SW 1271 (cell line): ENCODE measurements around the gene ZNF335.
A peak's percentile ranks its signal among the peaks of the same experiment; 100 is the strongest.

Experiments used
- DNase-seq, 2 experiments: peaks; one replicate each; lab custom pipeline; 2025; lab: John Stamatoyannopoulos, UW

The ZNF335 gene

DNA sequence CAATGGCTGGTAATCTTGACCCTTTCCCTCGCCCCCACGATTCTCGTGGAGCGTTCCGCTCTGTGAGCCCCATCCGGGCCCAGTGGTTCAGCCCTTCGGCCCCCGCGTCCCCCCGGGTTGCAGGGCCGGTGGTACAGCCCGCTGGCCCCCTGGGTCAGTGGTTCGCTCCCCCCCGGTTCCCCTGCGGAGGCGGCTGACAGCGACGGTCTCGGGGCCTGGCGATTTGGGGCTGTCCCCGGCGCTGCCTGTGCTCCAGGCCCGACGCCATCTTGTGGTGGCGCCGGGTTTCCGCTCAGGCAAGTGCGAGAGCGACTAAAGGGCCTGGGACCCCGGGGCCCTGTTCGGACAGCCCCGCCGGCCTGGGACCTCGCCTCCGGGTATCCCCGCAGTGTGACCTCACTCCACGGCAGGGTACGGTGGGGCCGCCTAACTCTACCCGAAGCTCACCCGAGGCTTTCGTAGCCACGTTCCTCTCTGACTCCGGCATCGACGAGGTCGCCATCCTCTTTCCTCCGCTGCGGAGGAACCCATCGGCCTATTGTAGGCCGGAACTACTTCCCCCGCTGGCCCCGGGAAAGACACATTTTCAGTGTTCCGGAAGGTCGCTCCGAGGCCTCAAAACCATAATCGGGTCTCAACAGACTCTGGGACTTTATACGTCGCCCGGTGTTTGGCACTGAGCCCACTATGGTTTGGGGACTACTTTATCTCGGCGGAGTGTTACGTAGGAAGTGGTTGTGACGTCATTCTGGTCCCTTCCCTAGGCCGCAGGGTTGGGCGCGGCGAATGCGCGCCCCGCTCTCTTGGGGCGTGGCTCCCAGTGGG is at the start of gene ZNF335:
TSS of gene ZNF335 (minus strand) at position 529 of the 825 bp plus-strand sequence. CDS start 793 bp downstream, outside the sequence.
- DNase-seq: peak; percentile 87 to 89

DNA sequence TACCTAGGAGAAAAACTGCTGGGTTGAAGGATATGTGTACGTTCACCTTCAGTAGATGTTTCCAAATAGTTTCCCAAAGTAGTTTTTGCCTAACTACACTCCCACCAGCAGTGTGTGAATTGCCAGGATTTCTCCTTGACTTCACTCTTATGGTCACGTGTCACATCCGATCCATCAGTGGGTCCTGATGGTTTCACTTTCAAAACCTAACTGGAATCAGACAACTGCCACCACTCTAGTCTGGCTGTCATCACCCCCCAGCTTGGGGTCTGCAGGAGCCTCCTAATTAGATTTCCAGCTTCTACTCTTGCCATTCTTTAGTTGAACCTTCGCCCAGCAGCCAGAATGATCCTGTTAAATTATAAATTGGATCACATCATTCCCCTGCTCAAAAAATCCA is 48.6 kb upstream of the ZNF335 start:
- DNase-seq: no peak

- no peak for DNase-seq
Measured at GRCh38 chr20:46018611-46019010, 46.6 kb upstream of the ZNF335 start.

DNA sequence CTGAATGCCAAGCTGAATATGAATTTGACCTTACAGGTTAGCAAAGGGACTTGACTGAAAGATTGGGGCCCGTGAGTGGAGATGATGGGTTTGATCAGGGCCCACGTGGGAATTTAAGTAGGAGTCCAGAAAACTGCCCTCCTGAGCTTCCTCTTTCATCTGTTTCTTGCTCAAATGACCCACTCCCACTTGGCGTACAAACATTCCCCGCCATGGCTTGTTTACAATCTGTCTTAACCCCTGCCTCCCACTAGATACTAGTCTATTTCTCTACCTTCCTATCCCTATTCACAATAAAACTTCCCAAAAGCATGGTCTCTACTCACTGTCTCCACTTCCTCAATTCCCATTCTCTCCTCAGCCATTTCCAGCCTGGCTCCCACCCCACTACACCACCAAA is 46.1 kb upstream of the ZNF335 start:
- DNase-seq: no peak

DNA sequence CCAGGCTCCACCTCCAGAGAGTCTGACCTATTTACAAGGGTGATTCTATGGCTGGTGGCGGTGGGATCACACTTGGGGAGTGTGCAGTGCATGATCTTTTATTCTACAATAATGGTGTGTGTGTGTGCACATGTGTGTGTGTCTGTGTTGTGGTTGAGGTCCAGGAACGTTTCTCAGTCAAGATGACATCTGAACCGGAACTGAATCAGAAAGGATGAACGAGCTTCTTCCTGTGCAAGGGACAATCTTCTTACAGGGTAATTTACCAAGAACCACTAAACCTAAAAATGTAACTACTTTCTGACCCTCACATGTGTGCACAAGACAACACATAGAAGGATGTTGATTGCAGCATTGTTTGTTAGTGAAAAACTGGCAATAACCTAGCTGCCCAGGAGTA is 45.3 kb upstream of the ZNF335 start:
- no peak for DNase-seq

- DNase-seq: no peak
Measured at GRCh38 chr20:46014517-46015396, 42.8 kb upstream of the ZNF335 start.

DNA sequence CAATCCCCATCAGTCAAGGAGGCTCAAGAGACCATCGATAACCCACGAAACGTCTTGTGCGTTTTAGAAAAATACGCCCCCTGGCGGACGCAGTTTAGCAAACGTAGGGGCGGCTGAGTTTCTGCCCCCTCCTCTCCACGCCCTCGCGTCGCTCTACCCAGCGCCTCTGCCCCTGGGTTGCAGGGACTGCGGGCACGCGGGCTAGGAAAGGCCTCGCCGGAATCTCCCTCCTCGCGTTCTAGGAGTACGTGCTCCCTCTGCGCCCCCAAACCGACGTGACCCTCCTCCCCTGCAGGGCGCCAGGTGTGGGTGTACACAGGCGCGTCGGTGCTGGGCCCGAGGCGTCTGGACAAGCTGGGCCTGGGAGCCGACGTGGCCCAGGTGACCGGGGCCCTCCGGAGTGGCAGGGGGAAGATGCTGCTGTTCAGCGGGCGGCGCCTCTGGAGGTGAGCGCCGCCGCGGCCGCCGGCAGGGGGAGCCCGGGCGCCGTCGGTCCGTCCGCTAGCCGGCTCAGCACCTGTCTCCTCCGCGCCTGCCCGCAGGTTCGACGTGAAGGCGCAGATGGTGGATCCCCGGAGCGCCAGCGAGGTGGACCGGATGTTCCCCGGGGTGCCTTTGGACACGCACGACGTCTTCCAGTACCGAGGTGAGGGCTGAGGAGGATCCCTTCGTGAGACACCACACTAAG is 42.0 kb upstream of the ZNF335 start:
- peak in 1 of 2 experiments; percentile 60 for DNase-seq

DNA sequence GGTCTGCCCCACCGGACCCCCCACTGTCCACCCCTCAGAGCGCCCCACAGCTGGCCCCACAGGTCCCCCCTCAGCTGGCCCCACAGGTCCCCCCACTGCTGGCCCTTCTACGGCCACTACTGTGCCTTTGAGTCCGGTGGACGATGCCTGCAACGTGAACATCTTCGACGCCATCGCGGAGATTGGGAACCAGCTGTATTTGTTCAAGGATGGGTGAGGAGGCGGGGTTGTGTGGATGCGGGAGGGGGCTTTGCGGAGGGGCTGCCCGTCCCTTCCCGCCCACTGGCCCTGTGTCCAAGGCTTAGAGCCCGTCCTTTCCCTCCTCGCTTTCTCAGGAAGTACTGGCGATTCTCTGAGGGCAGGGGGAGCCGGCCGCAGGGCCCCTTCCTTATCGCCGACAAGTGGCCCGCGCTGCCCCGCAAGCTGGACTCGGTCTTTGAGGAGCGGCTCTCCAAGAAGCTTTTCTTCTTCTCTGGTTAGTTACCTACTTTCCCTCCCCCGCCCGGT is 41.4 kb upstream of the ZNF335 start:
- DNase-seq: no peak

GRCh38 chr20:46012921-46013320 is 40.9 kb upstream of the ZNF335 start:
- DNase-seq: no peak

GRCh38 chr20:46011631-46012482 is 39.9 kb upstream of the ZNF335 start:
- peak in 1 of 2 experiments; percentile 9 for DNase-seq

- DNase-seq: no peak
Measured at GRCh38 chr20:46010491-46011391, 38.7 kb upstream of the ZNF335 start.

GRCh38 chr20:46009816-46010215 is 37.8 kb upstream of the ZNF335 start:
- DNase-seq: no peak

DNA sequence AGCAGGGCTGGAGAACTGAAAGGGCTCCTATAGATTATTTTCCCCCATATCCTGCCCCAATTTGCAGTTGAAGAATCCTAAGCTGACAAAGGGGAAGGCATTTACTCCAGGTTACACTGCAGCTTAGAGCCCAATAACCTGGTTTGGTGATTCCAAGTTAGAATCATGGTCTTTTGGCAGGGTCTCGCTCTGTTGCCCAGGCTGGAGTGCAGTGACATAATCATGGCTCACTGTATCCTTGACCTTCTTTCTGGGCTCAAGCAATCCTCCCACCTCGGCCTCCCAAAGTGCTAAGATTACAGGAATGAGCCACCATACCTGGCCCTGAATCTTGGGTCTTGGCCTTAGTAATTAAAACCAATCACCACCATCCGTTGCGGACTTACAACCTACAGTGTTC is 35.7 kb upstream of the ZNF335 start:
- DNase-seq: no peak

DNA sequence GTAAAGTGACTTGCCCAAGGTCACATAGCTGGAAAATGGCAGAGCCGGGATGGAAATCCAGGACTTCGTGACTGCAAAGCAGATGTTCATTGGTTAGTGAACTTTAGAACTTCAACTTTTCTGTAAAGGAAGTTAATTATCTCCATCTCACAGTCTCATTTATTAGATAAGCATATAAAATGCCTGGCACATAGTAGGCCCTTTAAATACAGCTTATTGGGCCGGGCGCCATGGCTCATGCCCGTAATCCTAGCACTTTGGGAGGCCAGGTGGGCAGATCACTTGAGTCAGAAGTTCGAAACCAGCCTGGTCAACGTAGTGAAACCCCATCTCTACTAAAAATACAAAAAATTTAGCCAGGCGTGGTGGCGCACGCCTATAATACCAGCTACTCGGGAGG is 35.0 kb upstream of the ZNF335 start:
- no peak for DNase-seq

GRCh38 chr20:46006022-46006705 is 34.2 kb upstream of the ZNF335 start:
- no peak for DNase-seq

DNA sequence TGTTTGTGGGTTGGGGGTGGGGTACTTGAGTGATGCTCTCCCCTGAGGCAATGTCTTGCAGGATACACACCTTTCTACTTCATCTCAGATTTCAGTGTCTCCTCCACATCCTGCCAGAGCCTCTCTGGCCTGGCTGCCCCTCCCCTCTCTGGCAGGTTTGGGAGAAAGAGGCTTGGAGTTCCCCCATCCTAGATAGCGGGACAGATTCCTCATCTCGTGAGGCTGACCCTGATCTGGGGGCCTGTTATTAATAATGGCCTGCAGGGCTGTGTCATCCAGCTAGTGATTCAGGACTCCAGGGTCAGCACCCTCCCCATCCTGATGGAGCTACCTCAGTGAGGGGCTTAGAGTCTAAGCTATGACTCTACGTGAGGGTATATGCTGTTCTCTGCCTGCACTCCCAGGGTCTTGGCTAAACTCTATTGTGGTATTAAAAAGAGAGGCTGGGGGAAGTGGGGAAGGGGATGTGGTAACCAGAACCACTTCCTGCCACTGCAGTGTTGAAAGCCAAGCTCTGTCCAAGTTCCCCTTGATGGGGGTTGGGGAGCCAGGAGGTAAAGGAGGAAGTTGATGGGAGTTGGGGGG is 33.0 kb upstream of the ZNF335 start:
- no peak for DNase-seq

DNA sequence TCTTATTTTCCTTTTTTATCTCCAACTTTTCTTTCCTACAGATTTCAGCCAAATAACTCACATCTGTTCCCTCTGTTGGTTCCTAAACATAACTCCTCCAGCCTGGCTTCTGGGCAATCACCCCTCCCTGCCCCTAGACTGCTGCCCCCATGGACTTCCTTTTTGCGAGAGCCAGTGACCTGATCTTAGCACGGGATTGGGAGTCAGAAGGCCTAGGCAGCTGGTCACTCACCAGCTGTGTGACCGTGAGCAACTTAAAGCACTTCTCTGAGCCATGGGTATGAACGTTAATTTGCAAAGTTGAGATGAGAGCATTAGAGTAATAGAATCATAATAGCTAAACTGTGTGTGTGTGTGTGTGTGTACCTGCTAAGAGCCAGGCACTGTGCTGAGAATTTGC is 32.2 kb upstream of the ZNF335 start:
- no peak for DNase-seq

- DNase-seq: no peak
Measured at GRCh38 chr20:46002008-46002407, 30.0 kb upstream of the ZNF335 start.

DNA sequence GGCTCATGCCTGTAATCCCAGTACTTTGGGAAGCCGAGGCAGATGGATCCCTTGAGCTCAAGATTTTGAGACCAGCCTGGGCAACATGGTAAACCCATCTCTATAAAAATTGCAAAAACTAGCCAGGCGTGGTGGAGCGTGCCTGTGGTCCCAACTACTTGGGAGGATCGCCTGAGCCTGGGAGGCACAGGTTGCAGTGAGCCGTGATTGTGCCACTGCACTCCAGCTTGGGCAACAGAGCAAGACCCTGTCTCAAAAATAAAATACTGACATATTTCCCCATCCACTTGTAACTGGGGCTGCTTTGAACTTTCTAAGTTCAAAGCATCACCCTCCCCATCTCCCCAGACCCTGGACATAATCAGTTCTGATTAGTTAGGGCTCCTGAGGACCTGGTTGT is 29.5 kb upstream of the ZNF335 start:
- no peak for DNase-seq
